ENCODE data around the gene PARPBP. TPM values are rescaled to one million over a fixed set of nuclear protein-coding genes. Genes with fewer than 3 reads are reported as not detected.

PARPBP gene
- total RNA-seq, 1 donor from 2014 or later = 14.2 TPM

Other genes with a start within 250 kb of the PARPBP start
- 7.2 TPM for gene DRAM1, start 242.6 kb upstream of the PARPBP start, total RNA-seq (ENCODE audit: insufficient read depth, low replicate concordance)
- 93.2 TPM for gene WASHC3, start 58.2 kb upstream of the PARPBP start, total RNA-seq (ENCODE audit: insufficient read depth, low replicate concordance)
- gene NUP37, start 69 bp upstream of the PARPBP start, total RNA-seq (ENCODE audit: insufficient read depth, low replicate concordance) = 11.8 TPM
- 0.96 TPM for gene PMCH, start 77.7 kb downstream of the PARPBP start, total RNA-seq (ENCODE audit: insufficient read depth, low replicate concordance)